Central memory CD4-positive, alpha-beta T cell (primary cell): ENCODE results near the gene TMTC2.

Experiments
- DNase-seq: peaks from one replicate; pipeline ENCODE4 v3.0.0; 2022

TMTC2 gene

GRCh38 chr12:82886671-82887340 is 200.1 kb downstream of the TMTC2 start:
- no peak for DNase-seq

DNA sequence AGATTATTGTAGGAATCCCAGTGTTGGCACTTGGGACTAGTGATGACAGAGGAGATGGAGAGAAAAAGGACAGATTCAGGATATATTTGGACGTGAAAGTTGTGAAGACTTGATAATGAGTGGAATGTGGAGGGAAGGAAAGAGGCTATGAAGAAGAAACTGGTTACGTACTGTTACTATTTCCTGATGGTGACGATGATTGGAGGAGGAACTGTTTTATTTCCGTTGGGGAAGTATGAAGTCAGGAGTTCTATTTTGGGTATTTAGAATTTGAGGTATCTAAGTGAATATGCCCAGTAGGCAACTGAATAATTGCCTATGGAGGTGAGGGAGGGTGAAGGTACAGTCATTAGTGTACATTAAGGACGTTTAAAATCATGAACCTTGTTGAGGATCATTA is 207.2 kb downstream of the TMTC2 start:
- DNase-seq, result no peak

DNA sequence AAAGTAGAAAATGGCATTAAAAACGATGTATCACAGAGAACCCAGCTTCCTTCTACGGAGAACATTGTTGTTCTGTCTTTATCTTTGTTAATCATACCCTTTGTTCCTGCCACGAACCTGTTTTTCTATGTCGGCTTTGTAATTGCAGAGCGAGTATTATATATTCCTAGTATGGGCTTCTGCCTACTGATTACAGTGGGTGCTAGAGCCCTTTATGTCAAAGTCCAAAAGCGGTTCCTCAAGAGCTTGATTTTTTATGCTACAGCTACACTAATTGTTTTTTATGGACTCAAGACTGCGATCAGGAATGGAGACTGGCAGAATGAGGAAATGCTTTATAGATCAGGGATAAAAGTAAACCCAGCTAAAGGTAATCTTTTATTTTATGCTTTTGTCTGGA is 209.6 kb downstream of the TMTC2 start:
- DNase-seq, result no peak

DNA sequence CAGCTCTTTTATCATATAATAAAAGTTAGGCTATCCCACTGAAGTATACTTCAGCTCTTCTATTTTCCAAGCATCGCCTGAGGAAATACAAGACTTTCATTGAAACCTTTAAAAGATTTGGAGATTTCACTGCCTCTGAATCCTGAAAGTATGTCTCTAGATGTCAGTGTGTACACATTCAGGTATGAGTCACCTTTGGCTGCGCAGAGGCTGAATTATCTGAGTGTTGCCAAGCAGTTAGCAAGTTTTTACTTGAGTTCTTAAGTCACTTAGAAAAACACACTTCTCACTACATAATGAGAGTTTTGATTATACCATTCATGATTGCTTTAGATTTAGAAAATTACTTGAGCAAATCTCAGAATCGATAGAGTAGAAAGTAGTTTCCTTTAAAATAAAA is 210.3 kb downstream of the TMTC2 start:
- DNase-seq, result no peak

- no peak for DNase-seq
These were observed 211.7 kb downstream of the TMTC2 start for GRCh38 chr12:82898441-82898840.

- no peak for DNase-seq
These were observed 217.6 kb downstream of the TMTC2 start for GRCh38 chr12:82904219-82904790.

- DNase-seq, result no peak
These were observed 223.7 kb downstream of the TMTC2 start for GRCh38 chr12:82910246-82910893.

GRCh38 chr12:82912406-82912805 is 225.7 kb downstream of the TMTC2 start:
- no peak for DNase-seq

DNA sequence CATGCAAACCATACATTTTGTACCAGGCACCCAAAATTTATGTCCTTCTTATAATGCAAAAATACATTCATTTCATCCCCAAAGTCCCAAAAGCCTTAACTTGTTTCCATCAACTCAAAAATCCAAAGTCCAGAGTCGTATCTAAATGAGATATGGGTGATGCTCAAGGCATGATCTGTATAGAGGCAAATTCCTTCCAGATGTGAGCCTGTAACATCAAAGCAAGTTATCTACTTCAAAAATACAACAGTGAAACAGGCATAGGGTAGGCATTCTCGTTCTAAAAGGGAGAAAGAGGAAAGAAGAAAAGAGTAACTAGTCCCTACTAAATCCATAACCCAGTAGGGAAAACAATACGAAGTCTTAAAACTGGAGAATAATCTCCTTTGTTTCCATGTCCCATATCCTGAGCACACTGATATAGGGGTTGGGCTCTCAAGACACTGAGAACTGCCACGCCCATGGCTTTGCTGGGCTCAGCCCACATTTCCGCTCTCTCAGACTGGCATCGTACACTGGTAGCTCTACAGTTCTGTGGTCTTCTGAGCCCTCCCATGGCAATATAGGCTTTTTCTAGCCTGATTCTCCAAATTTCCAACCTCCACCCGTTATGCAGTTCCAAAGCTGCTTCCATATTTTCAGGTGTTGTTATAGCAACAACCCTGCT is 232.8 kb downstream of the TMTC2 start:
- DNase-seq, result no peak

- DNase-seq, result no peak
These were observed 237.2 kb downstream of the TMTC2 start for GRCh38 chr12:82923935-82924334.

DNA sequence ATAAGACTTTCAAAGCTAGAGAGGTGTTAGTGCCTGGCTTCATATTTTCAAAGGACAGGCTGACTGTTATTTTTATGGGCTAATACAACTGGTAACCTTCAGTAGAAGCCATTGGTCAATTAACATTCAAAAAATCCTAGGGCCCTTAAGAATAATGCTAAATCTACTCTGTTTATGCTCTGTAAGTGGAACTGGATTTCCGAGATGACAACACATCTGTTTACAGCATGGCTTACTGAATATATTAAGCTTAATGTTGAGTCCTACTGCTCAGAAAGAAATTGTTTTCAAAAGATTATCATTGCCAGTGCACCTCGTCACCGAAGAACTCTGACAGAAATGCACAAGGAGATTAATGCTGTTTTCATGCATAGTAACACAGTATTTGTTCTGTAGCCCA is 239.9 kb downstream of the TMTC2 start:
- DNase-seq, result no peak

- no peak for DNase-seq
These were observed 243.6 kb downstream of the TMTC2 start for GRCh38 chr12:82930301-82930700.

DNA sequence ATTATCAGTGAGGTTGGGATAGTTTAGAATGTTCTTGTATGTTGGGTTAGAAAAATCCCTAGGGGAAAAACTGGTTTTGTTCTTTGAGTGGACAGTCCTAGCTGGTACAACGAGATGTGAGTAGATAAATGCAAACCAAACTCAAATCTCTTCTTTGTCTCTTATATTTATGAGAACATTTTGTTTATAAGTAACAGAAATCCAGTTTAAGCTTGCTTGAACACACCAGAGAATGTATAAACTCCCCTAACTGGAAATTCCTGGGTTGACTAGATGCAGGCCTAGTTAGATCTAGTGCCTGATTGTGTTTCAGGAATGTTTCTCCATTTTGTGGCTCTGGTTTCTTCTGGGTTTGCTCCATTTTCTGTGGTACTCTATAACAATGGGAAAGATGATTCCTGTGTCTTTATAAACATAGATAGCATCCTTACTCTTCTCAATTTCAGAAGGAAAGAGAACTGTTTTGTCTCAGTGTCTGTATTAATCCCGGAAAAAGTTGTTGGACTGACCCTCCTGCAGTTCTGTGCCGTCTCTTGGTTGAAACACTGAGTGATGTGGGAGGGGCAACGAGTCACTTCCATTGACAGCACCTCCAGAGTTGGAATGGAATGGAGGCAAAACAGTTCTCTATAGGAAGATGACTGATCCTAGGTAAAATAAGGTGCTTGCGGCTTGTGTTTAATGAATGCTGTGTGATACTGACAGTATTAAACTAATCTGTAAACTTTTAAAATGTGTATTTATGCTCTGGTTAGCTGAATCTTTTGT is 244.8 kb downstream of the TMTC2 start:
- DNase-seq, result no peak

DNA sequence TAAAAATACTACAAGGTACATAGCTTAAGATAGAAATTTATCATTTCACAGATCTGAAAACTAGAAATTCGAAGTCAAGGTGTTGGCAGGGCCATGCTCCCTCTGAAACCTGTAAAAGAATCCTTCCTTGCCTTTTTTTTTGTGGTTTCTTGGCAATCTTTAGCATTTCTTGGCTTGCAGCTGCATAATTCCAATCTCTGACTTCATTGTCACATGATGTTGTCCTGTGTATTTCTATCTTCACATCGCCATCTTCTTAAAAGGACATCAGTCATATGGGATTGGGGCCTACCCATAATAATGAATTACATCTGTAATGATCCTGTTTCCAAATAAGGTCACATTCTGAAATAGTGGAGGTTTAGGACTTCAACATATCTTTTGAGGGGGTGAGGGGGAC is 250.4 kb downstream of the TMTC2 start:
- DNase-seq, result no peak

DNA sequence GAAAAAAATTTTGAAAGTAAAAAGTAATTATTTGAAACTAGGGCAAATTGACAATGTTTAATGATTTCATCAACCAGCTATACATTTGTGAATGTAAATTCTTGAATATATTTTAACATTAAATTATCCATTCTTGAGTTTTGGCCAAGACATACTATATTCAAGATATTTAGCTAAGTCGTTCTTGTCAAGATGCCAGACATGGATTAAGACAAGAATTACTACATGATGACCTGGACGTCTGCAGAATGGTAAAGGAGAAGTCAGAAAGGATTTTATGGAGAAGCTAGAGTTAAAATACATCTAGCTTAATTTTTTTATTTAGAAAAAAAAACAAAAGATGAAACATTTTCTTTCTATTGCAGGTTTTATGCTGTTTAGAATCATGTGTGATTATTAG is 255.8 kb downstream of the TMTC2 start:
- no peak for DNase-seq

DNA sequence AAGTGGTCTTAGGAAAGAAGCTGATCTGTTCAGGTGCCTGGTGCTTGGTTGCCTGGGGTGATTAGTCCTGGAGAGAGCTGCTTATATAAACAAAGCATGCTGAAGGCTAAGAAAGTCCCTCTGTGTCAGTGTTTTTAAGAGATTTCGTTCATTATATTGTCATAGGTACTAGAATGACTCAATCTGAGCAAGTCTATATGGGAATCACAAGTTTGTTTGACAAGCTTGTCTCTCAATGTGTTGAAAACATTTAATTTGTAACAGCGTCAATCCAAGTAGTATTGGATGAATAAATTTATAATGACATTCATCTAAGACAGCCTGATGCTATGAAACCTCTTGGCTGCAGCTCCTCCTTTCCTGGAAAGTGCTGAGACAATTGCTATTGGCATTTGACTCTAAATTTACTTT is 256.3 kb downstream of the TMTC2 start:
- DNase-seq, result no peak

DNA sequence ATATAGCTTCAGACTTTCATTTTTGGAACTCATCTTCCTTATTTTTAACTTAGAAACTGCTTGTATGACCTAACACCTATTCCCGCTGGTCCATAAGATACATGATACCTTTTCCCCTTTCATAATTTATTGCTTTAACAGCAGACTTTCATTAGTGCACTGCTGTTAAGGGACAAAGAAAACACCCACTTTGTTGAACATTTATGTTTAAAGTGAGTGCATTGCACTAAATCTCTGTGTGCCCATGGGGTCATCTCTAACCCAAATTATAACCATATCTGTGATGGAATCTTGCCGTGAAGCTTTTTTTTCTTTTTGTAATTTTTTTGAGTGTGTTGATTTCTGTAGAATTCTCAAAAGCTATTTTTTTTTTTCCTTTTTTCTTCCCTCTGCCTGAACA is 261.8 kb downstream of the TMTC2 start:
- DNase-seq, result no peak

- DNase-seq, result no peak
These were observed 263.6 kb downstream of the TMTC2 start for GRCh38 chr12:82950356-82950755.

GRCh38 chr12:82952946-82953345 is 266.2 kb downstream of the TMTC2 start:
- DNase-seq, result no peak

DNA sequence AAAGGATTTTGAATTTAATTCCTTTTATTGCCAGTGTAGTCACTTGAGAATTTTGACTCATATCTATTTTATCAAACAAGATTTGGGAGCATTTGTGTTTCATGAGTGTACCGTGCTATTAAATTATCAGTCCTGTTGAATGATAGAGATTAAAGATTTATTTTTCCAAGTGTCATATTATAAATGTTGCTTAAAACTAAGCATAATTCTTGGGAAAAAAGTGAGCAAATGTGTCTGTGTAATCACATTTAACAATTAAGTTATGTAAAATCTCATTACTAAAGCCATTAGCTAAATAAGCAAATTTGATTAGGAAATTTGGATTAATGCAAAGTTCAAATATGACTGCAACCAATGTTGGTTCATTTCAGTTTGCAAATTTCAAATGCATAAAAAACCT is 266.7 kb downstream of the TMTC2 start:
- no peak for DNase-seq

DNA sequence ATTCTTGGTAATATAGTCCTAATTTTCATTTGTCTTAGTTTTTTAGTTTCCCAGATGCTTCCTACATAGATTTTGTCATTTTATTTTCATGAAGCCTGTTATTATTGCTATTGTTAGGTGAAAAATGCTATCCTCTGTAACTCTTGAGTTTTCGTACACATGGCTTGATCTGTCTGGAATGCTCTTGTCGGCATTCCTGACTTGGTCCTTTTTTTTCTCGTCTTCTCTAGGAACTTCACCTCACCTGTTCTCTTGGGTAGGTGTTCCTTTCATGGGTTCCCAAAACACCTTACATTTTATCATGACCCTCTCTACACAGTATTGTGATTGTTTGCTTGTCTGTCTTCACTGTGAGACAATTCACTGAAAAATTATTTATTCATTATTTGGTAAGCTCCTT is 267.4 kb downstream of the TMTC2 start:
- no peak for DNase-seq

- DNase-seq, result no peak
These were observed 267.9 kb downstream of the TMTC2 start for GRCh38 chr12:82954572-82954971.

DNA sequence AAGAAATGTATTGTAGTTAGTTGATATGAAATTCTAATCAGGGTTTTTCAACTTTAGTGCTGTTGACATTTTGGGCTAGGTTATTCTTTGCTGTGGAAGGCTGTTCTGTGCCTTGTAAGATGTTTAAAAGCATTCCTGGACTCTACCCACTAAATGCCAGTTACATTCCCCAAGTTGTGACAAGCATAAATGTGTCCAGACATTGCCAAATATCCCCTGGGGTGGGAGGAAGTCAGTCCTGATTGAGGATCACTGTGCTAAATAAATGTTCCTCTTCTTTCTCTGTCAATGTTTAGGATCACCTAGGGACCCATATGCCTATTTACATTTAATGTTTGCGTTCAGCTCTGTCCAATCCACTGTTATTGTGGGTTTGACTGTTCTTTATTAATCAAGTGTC is 268.3 kb downstream of the TMTC2 start:
- DNase-seq, result no peak
